ENCODE data around the gene ALLC. TPM values are rescaled to one million over a fixed set of nuclear protein-coding genes. Genes with fewer than 3 reads are reported as not detected.

The ALLC gene
- not detected in 2 replicates for total RNA-seq

GRCh38 chr2:3657881-3658280 lies at the start of gene ALLC:
Gene ALLC, plus strand, starts transcription at chr2:3658200. Its CDS starts 12,958 bp downstream, at chr2:3671158.

GRCh38 chr2:3703236-3703756 lies 45.3 kb downstream of the ALLC start, which contains the start of gene DCDC2C:
Gene DCDC2C, plus strand, starts transcription at chr2:3703575. Its CDS starts 177 bp downstream, at chr2:3703752.

Other genes with a start within 250 kb of the ALLC start
- gene ADI1, start 138.7 kb upstream of the ALLC start, total RNA-seq = 68.1 and 68.9 TPM in 2 replicates
- 28.2 and 31.4 TPM in 2 replicates for gene RNASEH1, start 99.9 kb upstream of the ALLC start, total RNA-seq
- gene RPS7, start 82.9 kb upstream of the ALLC start, total RNA-seq = 2,859 and 3,922 TPM in 2 replicates
- 25.6 and 47.5 TPM in 2 replicates for gene COLEC11, start 63.1 kb upstream of the ALLC start, total RNA-seq
- not detected in 2 replicates for gene DCDC2C, start 45.4 kb downstream of the ALLC start, total RNA-seq